HepG2 (cell line): ENCODE data around the gene PRR36. TPM values are rescaled to one million over a fixed set of nuclear protein-coding genes. Genes with fewer than 3 reads are reported as not detected.
A peak's percentile ranks its signal among the peaks of the same experiment; 100 is the strongest.

Experiments used
- HNF1A ChIP-seq, 2 experiments: sonication (generic) in 1 of 2; formaldehyde crosslinking in 1 of 2; IDR thresholded peaks; 2 replicates each; pipeline versions ENCODE4 v1.4.0 to v1.6.1; 2016 to 2020; ENCODE audit warnings: borderline replicate concordance in 1 of 2, low read depth in 1 of 2, mild to moderate bottlenecking in 1 of 2, missing genetic modification reagents in 1 of 2
- SMAD9 ChIP-seq: sonication (generic); formaldehyde crosslinking; IDR thresholded peaks from 2 replicates; pipeline ENCODE4 v1.5.1; 2020; ENCODE audit warnings: mild to moderate bottlenecking, missing genetic modification reagents
- ZNF143 ChIP-seq: sonication (generic); formaldehyde crosslinking; IDR thresholded peaks from 2 replicates; pipeline ENCODE4 v1.4.0; 2020; ENCODE audit warnings: missing genetic modification reagents
- ZNF598 ChIP-seq: sonication (generic); formaldehyde crosslinking; IDR thresholded peaks from 2 replicates; pipeline ENCODE4 v1.5.1; 2020; ENCODE audit warnings: mild to moderate bottlenecking, missing genetic modification reagents, borderline replicate concordance
- polyA plus RNA-seq, 8 experiments: library from polyadenylated mRNA; depleted of rRNA in 3 of 8; stranded (reverse) in 7 of 8; unstranded in 1 of 8; fragments of >200 nt; fragmentation: Illumina TruSeq in 4 of 8; extraction: Trizol in 4 of 8; gene quantifications; 2 replicates each; pipeline versions ENCODE4 v1.2.1 to v1.2.3, GENCODE V29; 2011 to 2016; ENCODE audit warnings: low read depth in 4 of 8, missing spikeins in 1 of 8, mixed read lengths in 1 of 8; ENCODE audit not compliant: insufficient read depth in 1 of 8
- total RNA-seq, 5 experiments: library from RNA; depleted of rRNA; stranded (reverse); fragments of >200 nt; fragmentation: Illumina TruSeq; extraction: Trizol; gene quantifications; 2 replicates each; pipeline ENCODE4 v1.2.3, GENCODE V29; 2016; ENCODE audit warnings: low read depth in 1 of 5
- TF ChIP-seq, protein P1 (sequence below): sonication (generic); formaldehyde crosslinking; IDR thresholded peaks from 2 replicates; pipeline ENCODE4 v1.5.1; 2020; ENCODE audit warnings: mild to moderate bottlenecking, missing genetic modification reagents, moderate library complexity

The PRR36 gene
- total and polyA plus RNA-seq, 2 of the 13 experiments (the other 11 are each of a cell fraction or from before 2014, with no cell fraction given), result 0.07 to 0.17 TPM

DNA sequence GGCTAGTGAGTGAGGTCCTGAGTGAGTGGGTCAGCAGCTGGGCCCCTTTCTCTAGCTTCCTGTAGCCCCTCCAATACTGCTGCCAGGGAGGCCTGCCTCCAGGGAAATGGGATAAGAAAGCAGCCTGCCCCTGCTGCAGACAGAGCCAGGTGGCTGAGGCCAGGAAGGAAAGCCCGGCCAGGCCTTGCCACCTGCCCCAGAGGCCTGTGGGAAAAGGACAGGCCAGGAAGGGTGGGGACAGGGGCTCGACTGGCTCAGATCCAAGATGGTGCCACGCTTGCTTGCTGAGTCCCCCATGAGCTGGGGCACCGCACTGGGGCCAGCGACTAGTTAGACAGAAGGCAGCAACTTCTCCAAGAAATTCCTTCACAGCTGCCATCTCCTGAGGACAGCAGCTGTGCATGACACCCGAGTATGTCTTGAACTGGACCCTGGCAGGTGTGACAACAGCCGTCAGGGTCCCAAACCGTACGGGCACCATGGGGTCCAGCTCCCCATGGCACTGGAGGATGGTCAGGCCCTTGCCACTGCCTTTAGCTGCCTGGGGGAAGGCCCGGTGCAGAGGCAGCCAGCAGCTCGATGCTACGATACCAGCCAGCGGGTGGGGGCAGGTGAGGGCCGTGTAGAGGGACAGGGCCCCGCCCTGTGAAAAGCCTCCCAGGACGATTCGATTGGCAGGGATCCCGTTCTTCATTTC is 5.1 kb upstream of the PRR36 start (continued):
- TF ChIP-seq, protein P1, sequence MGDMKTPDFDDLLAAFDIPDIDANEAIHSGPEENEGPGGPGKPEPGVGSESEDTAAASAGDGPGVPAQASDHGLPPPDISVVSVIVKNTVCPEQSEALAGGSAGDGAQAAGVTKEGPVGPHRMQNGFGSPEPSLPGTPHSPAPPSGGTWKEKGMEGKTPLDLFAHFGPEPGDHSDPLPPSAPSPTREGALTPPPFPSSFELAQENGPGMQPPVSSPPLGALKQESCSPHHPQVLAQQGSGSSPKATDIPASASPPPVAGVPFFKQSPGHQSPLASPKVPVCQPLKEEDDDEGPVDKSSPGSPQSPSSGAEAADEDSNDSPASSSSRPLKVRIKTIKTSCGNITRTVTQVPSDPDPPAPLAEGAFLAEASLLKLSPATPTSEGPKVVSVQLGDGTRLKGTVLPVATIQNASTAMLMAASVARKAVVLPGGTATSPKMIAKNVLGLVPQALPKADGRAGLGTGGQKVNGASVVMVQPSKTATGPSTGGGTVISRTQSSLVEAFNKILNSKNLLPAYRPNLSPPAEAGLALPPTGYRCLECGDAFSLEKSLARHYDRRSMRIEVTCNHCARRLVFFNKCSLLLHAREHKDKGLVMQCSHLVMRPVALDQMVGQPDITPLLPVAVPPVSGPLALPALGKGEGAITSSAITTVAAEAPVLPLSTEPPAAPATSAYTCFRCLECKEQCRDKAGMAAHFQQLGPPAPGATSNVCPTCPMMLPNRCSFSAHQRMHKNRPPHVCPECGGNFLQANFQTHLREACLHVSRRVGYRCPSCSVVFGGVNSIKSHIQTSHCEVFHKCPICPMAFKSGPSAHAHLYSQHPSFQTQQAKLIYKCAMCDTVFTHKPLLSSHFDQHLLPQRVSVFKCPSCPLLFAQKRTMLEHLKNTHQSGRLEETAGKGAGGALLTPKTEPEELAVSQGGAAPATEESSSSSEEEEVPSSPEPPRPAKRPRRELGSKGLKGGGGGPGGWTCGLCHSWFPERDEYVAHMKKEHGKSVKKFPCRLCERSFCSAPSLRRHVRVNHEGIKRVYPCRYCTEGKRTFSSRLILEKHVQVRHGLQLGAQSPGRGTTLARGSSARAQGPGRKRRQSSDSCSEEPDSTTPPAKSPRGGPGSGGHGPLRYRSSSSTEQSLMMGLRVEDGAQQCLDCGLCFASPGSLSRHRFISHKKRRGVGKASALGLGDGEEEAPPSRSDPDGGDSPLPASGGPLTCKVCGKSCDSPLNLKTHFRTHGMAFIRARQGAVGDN (CRISPR knock-in tag), result peak; percentile 81
- TF ChIP-seq ZNF598 (CRISPR knock-in tag) (0 out of 2 replicates have a peak, but pooled peaks have one; percentile 48), ZNF143 (CRISPR knock-in tag) (peak; percentile 65; the same call in 1 of the 2 replicates), SMAD9 (CRISPR knock-in tag) (no peak), HNF1A (IDR thresholded peaks at IDR 0.05; ENCODE audit: low read depth) (no peak), HNF1A (CRISPR knock-in tag; IDR thresholded peaks at IDR 0.05; ENCODE audit: borderline replicate concordance) (no peak)
